ENCODE data around the gene NFATC2.

- TF ChIP-seq CTCF (IDR thresholded peaks at IDR 0.05; ENCODE audit: poor library complexity) (no peak), EZH2phosphoT487 (IDR thresholded peaks at IDR 0.05; ENCODE audit: low read depth, severe bottlenecking, unreplicated experiment) (no peak), EZH2 (IDR thresholded peaks at IDR 0.05; ENCODE audit: borderline replicate concordance) (no peak)
Observed at GRCh38 chr20:51352791-51353190, 189.7 kb downstream of the NFATC2 start.
